ENCODE results near the gene ZFP36L2.

DNA sequence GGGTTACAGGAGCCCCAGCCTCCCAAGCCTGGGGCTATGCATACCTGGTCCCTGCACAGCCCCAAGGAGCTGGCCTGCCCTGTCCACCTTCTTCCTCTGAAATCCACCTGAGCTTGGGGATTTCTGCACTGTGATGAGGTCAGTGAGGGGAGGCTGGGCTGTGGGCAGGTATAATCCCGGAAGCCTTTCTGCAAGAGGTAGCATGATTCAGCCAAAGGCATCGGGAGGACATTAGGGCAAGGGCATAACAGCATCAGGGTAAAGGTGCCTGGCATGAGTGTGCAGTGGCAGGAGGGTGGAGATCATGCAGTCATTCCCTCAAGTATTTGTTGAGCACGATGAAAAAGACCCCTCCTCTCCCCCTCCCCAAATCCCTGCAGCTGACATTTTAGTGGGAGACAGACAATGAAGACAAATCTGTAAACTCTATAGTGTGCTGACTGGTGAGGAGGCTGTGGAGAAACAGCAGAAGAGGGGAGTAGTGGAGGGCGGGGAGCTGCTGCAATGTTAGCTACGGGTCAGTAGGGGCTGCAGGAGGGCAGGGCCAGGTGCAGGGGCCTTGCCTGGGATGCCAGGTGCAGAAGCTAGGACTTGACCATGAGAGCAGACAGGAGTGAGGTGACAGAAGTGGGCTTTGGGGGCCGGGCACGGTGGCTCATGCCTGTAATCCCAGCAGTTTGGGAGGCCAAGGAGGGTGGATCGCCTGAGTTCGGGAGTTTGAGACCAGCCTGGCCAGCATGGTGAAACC lies 18.7 kb downstream of the ZFP36L2 start:
- TF ChIP-seq, protein P1, sequence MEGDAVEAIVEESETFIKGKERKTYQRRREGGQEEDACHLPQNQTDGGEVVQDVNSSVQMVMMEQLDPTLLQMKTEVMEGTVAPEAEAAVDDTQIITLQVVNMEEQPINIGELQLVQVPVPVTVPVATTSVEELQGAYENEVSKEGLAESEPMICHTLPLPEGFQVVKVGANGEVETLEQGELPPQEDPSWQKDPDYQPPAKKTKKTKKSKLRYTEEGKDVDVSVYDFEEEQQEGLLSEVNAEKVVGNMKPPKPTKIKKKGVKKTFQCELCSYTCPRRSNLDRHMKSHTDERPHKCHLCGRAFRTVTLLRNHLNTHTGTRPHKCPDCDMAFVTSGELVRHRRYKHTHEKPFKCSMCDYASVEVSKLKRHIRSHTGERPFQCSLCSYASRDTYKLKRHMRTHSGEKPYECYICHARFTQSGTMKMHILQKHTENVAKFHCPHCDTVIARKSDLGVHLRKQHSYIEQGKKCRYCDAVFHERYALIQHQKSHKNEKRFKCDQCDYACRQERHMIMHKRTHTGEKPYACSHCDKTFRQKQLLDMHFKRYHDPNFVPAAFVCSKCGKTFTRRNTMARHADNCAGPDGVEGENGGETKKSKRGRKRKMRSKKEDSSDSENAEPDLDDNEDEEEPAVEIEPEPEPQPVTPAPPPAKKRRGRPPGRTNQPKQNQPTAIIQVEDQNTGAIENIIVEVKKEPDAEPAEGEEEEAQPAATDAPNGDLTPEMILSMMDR (IDR thresholded peaks at IDR 0.05) = no peak
- TF ChIP-seq POLR2A (IDR thresholded peaks at IDR 0.05) = no peak
- TF ChIP-seq POLR2AphosphoS5 (IDR thresholded peaks at IDR 0.05) = no peak
